Measurements from ENCODE around the gene DCBLD1.

The DCBLD1 gene

DNA sequence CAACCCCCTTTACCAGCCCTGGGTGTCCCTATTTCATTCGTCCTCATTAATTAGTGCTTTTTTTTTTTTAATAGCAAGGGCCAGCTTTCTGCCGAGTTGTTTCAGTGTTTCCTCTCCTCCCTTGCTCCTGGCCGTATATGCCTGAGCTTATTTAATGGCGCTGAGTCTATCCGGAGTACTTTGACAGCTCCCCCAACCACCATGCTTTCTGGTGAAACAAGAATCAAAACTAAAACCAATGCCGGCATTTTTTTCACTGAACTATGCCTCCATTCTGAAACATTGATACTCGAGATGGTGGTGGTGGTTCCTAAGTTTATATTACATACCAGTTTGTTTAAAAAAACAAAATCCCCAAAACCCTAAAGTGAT lies 1.2 kb downstream of the DCBLD1 start:
- no CpG with 5 or more reads among the region's 7 CpGs for WGBS, 2 donors (ENCODE audit: extremely low coverage in 2 of 2, insufficient read length in 2 of 2, insufficient replicate concordance in 1 of 2)
- H2BK15ac ChIP-seq (ENCODE audit: low read length), result no peak overlapping the region
- no peak overlapping the region for H2BK5ac ChIP-seq (ENCODE audit: low read length)
- H3K36me3 ChIP-seq (replicated peaks in 1 of 2; ENCODE audit: control insufficient read depth in 2 of 2, insufficient read depth in 2 of 2, low read length in 2 of 2), result no peaks in the 10 kb centered on the region
- H3K9ac ChIP-seq (ENCODE audit: low read depth, low read length, poor library complexity), result no peak overlapping the region
- no peak overlapping the region for H2BK12ac ChIP-seq (ENCODE audit: low read length)
- no peak overlapping the region for H3K18ac ChIP-seq (ENCODE audit: low read length)
- no peak overlapping the region for H3K14ac ChIP-seq (ENCODE audit: low read length)
- peak overlapping the region; percentile 95 for H2AFZ ChIP-seq (ENCODE audit: low read length)
- peaks cover 4 to 28% (median 21%) of the 10 kb centered on the region in 3 experiments for H3K27me3 ChIP-seq (ENCODE audit: control insufficient read depth in 3 of 3, insufficient read depth in 3 of 3, low read depth in 1 of 3, low read length in 3 of 3)
- H3K4ac ChIP-seq (ENCODE audit: low read length), result no peak overlapping the region
- H3K79me1 ChIP-seq (ENCODE audit: low read depth, low read length), result no peaks in the 10 kb centered on the region
- peaks cover 2 to 11% of the 10 kb centered on the region in 2 donors for H3K9me3 ChIP-seq (replicated peaks in 1 of 2; ENCODE audit: control insufficient read depth in 2 of 2, insufficient read depth in 1 of 2, low read depth in 1 of 2, low read length in 2 of 2)
- H4K91ac ChIP-seq (ENCODE audit: low read depth, low read length, poor library complexity), result no peak overlapping the region
- no peak overlapping the region for H3K27ac ChIP-seq (replicated peaks; ENCODE audit: low read length)
- H3K4me2 ChIP-seq (ENCODE audit: insufficient read depth, low read length, poor library complexity, severe bottlenecking), result peak overlapping the region; percentile 90
- no peak overlapping the region for H3K23ac ChIP-seq (ENCODE audit: low read depth, low read length, poor library complexity)
- peaks cover 0 to 3% of the 10 kb centered on the region in 2 donors for H3K4me1 ChIP-seq (ENCODE audit: control insufficient read depth in 2 of 2, insufficient read depth in 1 of 2, low read depth in 1 of 2, low read length in 2 of 2)
- DNase-seq (ENCODE audit: low spot score), result no peak
- peak overlapping the region; percentile 67 to 86 for H3K4me3 ChIP-seq (ENCODE audit: low read length in 2 of 2)
- no peak overlapping the region for H4K8ac ChIP-seq (ENCODE audit: low read depth, low read length)
- no peak overlapping the region for H2AK5ac ChIP-seq (ENCODE audit: low read depth, low read length)
- no peak overlapping the region for H2BK120ac ChIP-seq (ENCODE audit: low read depth, low read length)

- Histone ChIP-seq H4K8ac (ENCODE audit: low read depth, low read length) (no peak overlapping the region), H3K36me3 (replicated peaks in 1 of 2; ENCODE audit: control insufficient read depth in 2 of 2, insufficient read depth in 2 of 2, low read length in 2 of 2) (no peaks in the 10 kb centered on the region), H2BK15ac (ENCODE audit: low read length) (no peak overlapping the region), H3K9ac (ENCODE audit: low read depth, low read length, poor library complexity) (no peak overlapping the region), H2AK5ac (ENCODE audit: low read depth, low read length) (no peak overlapping the region), H3K27ac (replicated peaks; ENCODE audit: low read length) (no peak overlapping the region), H3K9me3 (replicated peaks in 1 of 2; ENCODE audit: control insufficient read depth in 2 of 2, insufficient read depth in 1 of 2, low read depth in 1 of 2, low read length in 2 of 2) (peaks cover 2 to 11% of the 10 kb centered on the region in 2 donors), H4K91ac (ENCODE audit: low read depth, low read length, poor library complexity) (no peak overlapping the region), H3K4me2 (ENCODE audit: insufficient read depth, low read length, poor library complexity, severe bottlenecking) (no peak overlapping the region), H3K23ac (ENCODE audit: low read depth, low read length, poor library complexity) (no peak overlapping the region), H2BK120ac (ENCODE audit: low read depth, low read length) (no peak overlapping the region), H2BK12ac (ENCODE audit: low read length) (no peak overlapping the region), H3K4ac (ENCODE audit: low read length) (no peak overlapping the region), H2BK5ac (ENCODE audit: low read length) (no peak overlapping the region), H3K79me1 (ENCODE audit: low read depth, low read length) (no peaks in the 10 kb centered on the region), H3K14ac (ENCODE audit: low read length) (no peak overlapping the region), H3K18ac (ENCODE audit: low read length) (no peak overlapping the region), H3K4me3 (ENCODE audit: low read length in 2 of 2) (peak overlapping the region in 1 of 2 donors; percentile 67), H2AFZ (ENCODE audit: low read length) (no peak overlapping the region), H3K27me3 (ENCODE audit: control insufficient read depth in 3 of 3, insufficient read depth in 3 of 3, low read depth in 1 of 3, low read length in 3 of 3) (peaks cover 4 to 28% (median 21%) of the 10 kb centered on the region in 3 experiments), H3K4me1 (ENCODE audit: control insufficient read depth in 2 of 2, insufficient read depth in 1 of 2, low read depth in 1 of 2, low read length in 2 of 2) (peaks cover 0 to 3% of the 10 kb centered on the region in 2 donors)
- DNase-seq (ENCODE audit: low spot score), result no peak
- WGBS, 2 donors (ENCODE audit: extremely low coverage in 2 of 2, insufficient read length in 2 of 2, insufficient replicate concordance in 1 of 2), result no CpG with 5 or more reads among the region's 8 CpGs
Measured at GRCh38 chr6:117484052-117484646, 1.7 kb downstream of the DCBLD1 start.

DNA sequence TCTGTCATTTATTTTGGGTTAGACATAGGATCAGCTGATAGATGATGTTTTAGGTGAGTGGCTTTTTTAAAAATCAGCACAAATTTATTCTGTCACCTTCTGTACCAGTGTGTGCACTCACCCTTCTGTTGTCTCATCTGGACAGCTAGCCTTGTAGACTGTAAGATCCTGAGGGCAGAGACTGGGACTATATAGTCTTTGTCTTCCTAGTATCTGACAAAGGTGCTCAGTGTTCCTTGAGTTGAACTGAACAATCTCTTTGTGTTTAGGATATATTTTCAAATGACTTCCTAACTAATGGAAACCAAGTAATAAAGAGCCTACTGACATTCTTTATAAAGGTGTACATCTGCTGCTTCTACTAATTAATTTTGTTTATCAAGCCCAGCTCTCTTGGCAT lies 3.0 kb downstream of the DCBLD1 start:
- Histone ChIP-seq H2BK15ac (ENCODE audit: low read length) (no peak overlapping the region), H3K4ac (ENCODE audit: low read length) (no peak overlapping the region), H3K18ac (ENCODE audit: low read length) (no peak overlapping the region), H3K79me1 (ENCODE audit: low read depth, low read length) (no peaks in the 10 kb centered on the region), H2BK5ac (ENCODE audit: low read length) (no peak overlapping the region), H3K23ac (ENCODE audit: low read depth, low read length, poor library complexity) (no peak overlapping the region), H3K36me3 (replicated peaks in 1 of 2; ENCODE audit: control insufficient read depth in 2 of 2, insufficient read depth in 2 of 2, low read length in 2 of 2) (no peaks in the 10 kb centered on the region), H2AFZ (ENCODE audit: low read length) (no peak overlapping the region), H2BK120ac (ENCODE audit: low read depth, low read length) (no peak overlapping the region), H4K91ac (ENCODE audit: low read depth, low read length, poor library complexity) (no peak overlapping the region), H3K27ac (replicated peaks; ENCODE audit: low read length) (no peak overlapping the region), H4K8ac (ENCODE audit: low read depth, low read length) (no peak overlapping the region), H3K4me3 (ENCODE audit: low read length in 2 of 2) (no peak overlapping the region), H2BK12ac (ENCODE audit: low read length) (no peak overlapping the region), H3K9me3 (replicated peaks in 1 of 2; ENCODE audit: control insufficient read depth in 2 of 2, insufficient read depth in 1 of 2, low read depth in 1 of 2, low read length in 2 of 2) (peaks cover 2 to 11% of the 10 kb centered on the region in 2 donors), H3K27me3 (ENCODE audit: control insufficient read depth in 3 of 3, insufficient read depth in 3 of 3, low read depth in 1 of 3, low read length in 3 of 3) (peaks cover 4 to 28% (median 19%) of the 10 kb centered on the region in 3 experiments), H3K4me1 (ENCODE audit: control insufficient read depth in 2 of 2, insufficient read depth in 1 of 2, low read depth in 1 of 2, low read length in 2 of 2) (peaks cover 0 to 3% of the 10 kb centered on the region in 2 donors), H3K9ac (ENCODE audit: low read depth, low read length, poor library complexity) (no peak overlapping the region), H3K4me2 (ENCODE audit: insufficient read depth, low read length, poor library complexity, severe bottlenecking) (no peak overlapping the region), H2AK5ac (ENCODE audit: low read depth, low read length) (no peak overlapping the region), H3K14ac (ENCODE audit: low read length) (no peak overlapping the region)
- no peak for DNase-seq (ENCODE audit: low spot score)

DNA sequence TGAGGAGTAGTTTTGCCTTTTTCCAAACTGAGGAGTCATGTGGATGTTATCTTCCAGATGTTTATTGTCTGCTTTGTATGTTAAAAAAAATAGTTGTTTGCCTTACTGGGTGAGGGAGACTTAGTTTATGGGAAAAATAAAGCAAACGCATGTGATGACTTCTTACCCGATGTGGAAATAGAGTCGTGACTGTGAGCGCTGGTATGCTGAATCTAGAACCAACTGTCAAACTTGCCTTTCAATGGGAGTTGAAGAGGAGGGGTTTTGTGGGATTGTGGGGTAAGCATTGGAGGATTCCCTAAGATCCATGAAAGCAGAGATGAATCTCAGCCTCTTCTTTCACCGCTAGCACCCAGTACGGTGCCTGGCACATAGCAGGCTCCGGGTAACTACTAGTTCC lies 5.3 kb downstream of the DCBLD1 start:
- Histone ChIP-seq H4K91ac (ENCODE audit: low read depth, low read length, poor library complexity) (no peak overlapping the region), H2BK120ac (ENCODE audit: low read depth, low read length) (no peak overlapping the region), H3K14ac (ENCODE audit: low read length) (no peak overlapping the region), H2BK5ac (ENCODE audit: low read length) (no peak overlapping the region), H3K36me3 (replicated peaks in 1 of 2; ENCODE audit: control insufficient read depth in 2 of 2, insufficient read depth in 2 of 2, low read length in 2 of 2) (no peaks in the 10 kb centered on the region), H2BK15ac (ENCODE audit: low read length) (no peak overlapping the region), H3K18ac (ENCODE audit: low read length) (no peak overlapping the region), H3K27me3 (ENCODE audit: control insufficient read depth in 3 of 3, insufficient read depth in 3 of 3, low read depth in 1 of 3, low read length in 3 of 3) (peaks cover 0 to 8% (median 0%) of the 10 kb centered on the region in 3 experiments), H2AK5ac (ENCODE audit: low read depth, low read length) (no peak overlapping the region), H3K79me1 (ENCODE audit: low read depth, low read length) (no peaks in the 10 kb centered on the region), H3K27ac (replicated peaks; ENCODE audit: low read length) (no peak overlapping the region), H3K4me3 (ENCODE audit: low read length in 2 of 2) (no peak overlapping the region), H3K9me3 (replicated peaks in 1 of 2; ENCODE audit: control insufficient read depth in 2 of 2, insufficient read depth in 1 of 2, low read depth in 1 of 2, low read length in 2 of 2) (peaks cover 2 to 11% of the 10 kb centered on the region in 2 donors), H3K4me2 (ENCODE audit: insufficient read depth, low read length, poor library complexity, severe bottlenecking) (no peak overlapping the region), H3K4me1 (ENCODE audit: control insufficient read depth in 2 of 2, insufficient read depth in 1 of 2, low read depth in 1 of 2, low read length in 2 of 2) (no peaks in the 10 kb centered on the region), H2BK12ac (ENCODE audit: low read length) (no peak overlapping the region), H3K4ac (ENCODE audit: low read length) (no peak overlapping the region), H3K9ac (ENCODE audit: low read depth, low read length, poor library complexity) (no peak overlapping the region), H2AFZ (ENCODE audit: low read length) (no peak overlapping the region), H3K23ac (ENCODE audit: low read depth, low read length, poor library complexity) (no peak overlapping the region), H4K8ac (ENCODE audit: low read depth, low read length) (no peak overlapping the region)
- DNase-seq (ENCODE audit: low spot score), result no peak
- no CpG with 5 or more reads among the region's 7 CpGs for WGBS, 2 donors (ENCODE audit: extremely low coverage in 2 of 2, insufficient read length in 2 of 2, insufficient replicate concordance in 1 of 2)
